HepG2 (cell line): ENCODE data around the gene ATG2B. TPM values are rescaled to one million over a fixed set of nuclear protein-coding genes. Genes with fewer than 3 reads are reported as not detected.

Experiments used
- ATAC-seq: fragments of 200-7000 bp; cut with Tn5 transposase; 3 replicates; pipeline ENCODE4 v1.9.1; 2020; ENCODE audit warnings: mild to moderate bottlenecking, moderate library complexity
- BruUV-seq: library from RNA; stranded (reverse); fragments of 400-500 nt; replicated peaks from 2 replicates; lab custom pipeline; 2021; lab: Mats Ljungman, UMichigan
- CTCF ChIA-PET: fragments of 300-600 bp; formaldehyde crosslinking; extraction: SDS; loops from one replicate; lab custom pipeline; 2021; ENCODE audit warnings: low total read pairs, inconsistent platforms, low intra/inter-chr PET ratio; lab: Yijun Ruan, JAX
- POLR2A ChIA-PET: fragments of 350-600 bp; sonication (Branson Sonifier 250); formaldehyde crosslinking; loops from one replicate; lab custom pipeline; 2020; ENCODE audit warnings: antibody characterized with exemption, inconsistent platforms; lab: Yijun Ruan, JAX
- DNase-seq: peaks from one replicate; pipeline ENCODE4 v3.0.0-alpha.2; 2015; ENCODE audit warnings: low spot score
- FAIRE-seq: peaks from 3 replicates; lab custom pipeline; 2011; peaks lifted over from hg19 to GRCh38; lab: Jason Lieb, UNC
- H2AFZ ChIP-seq: one replicate; pipeline ENCODE4 v1.6.1; 2011; ENCODE audit warnings: low read length, inconsistent platforms
- H3K27ac ChIP-seq: fragments of 300-600 bp; 3 replicates; pipeline ENCODE4 v1.8.0; 2011; ENCODE audit warnings: mixed run types, mild to moderate bottlenecking, mixed read lengths, low read length, inconsistent platforms; ENCODE audit not compliant: insufficient read depth; ENCODE audit errors: extremely low read length
- H3K27me3 ChIP-seq, 2 experiments: fragments of 200-600 bp in 1 of 2; 2 replicates in 1 of 2; 3 replicates in 1 of 2; pipeline versions ENCODE4 v1.6.0 to v1.8.0; 2011; ENCODE audit warnings: low read length in 2 of 2, mild to moderate bottlenecking in 2 of 2, moderate library complexity in 2 of 2, inconsistent platforms in 1 of 2; ENCODE audit not compliant: insufficient read depth in 2 of 2, control insufficient read depth in 1 of 2
- H3K36me3 ChIP-seq, 2 experiments: fragments of 200-600 bp in 1 of 2; replicated peaks in 1 of 2; 2 replicates in 1 of 2; 3 replicates in 1 of 2; pipeline versions ENCODE4 v1.5.1 to v1.8.0; 2011; ENCODE audit warnings: low read length in 2 of 2, inconsistent platforms in 1 of 2; ENCODE audit not compliant: insufficient read depth in 2 of 2, control insufficient read depth in 1 of 2
- H3K4me1 ChIP-seq: 2 replicates; pipeline ENCODE4 v1.5.1; 2012; ENCODE audit warnings: low read length, inconsistent platforms; ENCODE audit not compliant: insufficient read depth
- H3K4me2 ChIP-seq: 2 replicates; pipeline ENCODE4 v1.6.0; 2011; ENCODE audit warnings: low read depth, low read length, inconsistent platforms
- H3K4me3 ChIP-seq, 3 experiments: fragments of 200-600 bp in 1 of 3; sonication (generic), shearing (Covaris generic) in 1 of 3; replicated peaks in 1 of 3; 2 replicates each; pipeline ENCODE4 v1.5.1; 2011 to 2016; ENCODE audit warnings: low read length in 3 of 3, inconsistent platforms in 2 of 3, low read depth in 2 of 3, mild to moderate bottlenecking in 2 of 3, control low read depth in 1 of 3, mixed read lengths in 1 of 3; ENCODE audit not compliant: insufficient read depth in 1 of 3
- H3K79me2 ChIP-seq: one replicate; pipeline ENCODE4 v1.6.1; 2011; ENCODE audit warnings: low read length, inconsistent platforms; ENCODE audit not compliant: insufficient read depth
- H3K9ac ChIP-seq: 2 replicates; pipeline ENCODE4 v1.6.0; 2011; ENCODE audit warnings: mild to moderate bottlenecking, low read depth, low read length, inconsistent platforms; ENCODE audit not compliant: insufficient read depth
- H3K9me3 ChIP-seq: 2 replicates; pipeline ENCODE4 v1.5.1; 2012; ENCODE audit warnings: mild to moderate bottlenecking, low read length
- H4K20me1 ChIP-seq: 2 replicates; pipeline ENCODE4 v1.6.0; 2011; ENCODE audit warnings: inconsistent platforms, mild to moderate bottlenecking, low read length, moderate library complexity; ENCODE audit not compliant: insufficient read depth
- ADNP ChIP-seq: sonication (generic); formaldehyde crosslinking; IDR thresholded peaks from 2 replicates; pipeline ENCODE4 v1.4.0; 2020; ENCODE audit warnings: missing genetic modification reagents
- CHD2 ChIP-seq: IDR thresholded peaks from 2 replicates; pipeline ENCODE4 v1.6.1; 2011; ENCODE audit warnings: low read depth, low read length, improper control_type of control experiment
- DMAP1 ChIP-seq: IDR thresholded peaks from 2 replicates; pipeline ENCODE4 v1.6.1; 2016
- FOSL2 ChIP-seq: sonication (generic); formaldehyde crosslinking; IDR thresholded peaks from 2 replicates; pipeline ENCODE4 v1.4.0; 2020; ENCODE audit warnings: missing genetic modification reagents
- GTF3A ChIP-seq: sonication (generic); formaldehyde crosslinking; conservative IDR thresholded peaks from 2 replicates; pipeline ENCODE4 v1.4.0; 2020; ENCODE audit warnings: mild to moderate bottlenecking, missing genetic modification reagents
- HDAC6 ChIP-seq: fragments of 200-600 bp; sonication (generic); IDR thresholded peaks from 2 replicates; pipeline ENCODE4 v1.7.0; 2017; ENCODE audit warnings: mild to moderate bottlenecking, antibody characterized with exemption, low read length, low read depth
- LCORL ChIP-seq, 2 experiments: fragments of 450-650 bp in 1 of 2; sonication (generic) in 1 of 2; formaldehyde crosslinking in 1 of 2; IDR thresholded peaks; 2 replicates each; pipeline versions ENCODE4 v1.5.0 to v1.6.1; 2017 to 2020; ENCODE audit warnings: antibody characterized with exemption in 1 of 2, missing genetic modification reagents in 1 of 2
- MIER2 ChIP-seq: IDR thresholded peaks from 2 replicates; pipeline ENCODE4 v1.6.1; 2016; ENCODE audit warnings: missing biosample characterization, missing genetic modification reagents
- MXD4 ChIP-seq: IDR thresholded peaks from 2 replicates; pipeline ENCODE4 v1.6.1; 2016; ENCODE audit warnings: mild to moderate bottlenecking, missing biosample characterization, missing genetic modification reagents
- NR2F1 ChIP-seq, 2 experiments: fragments of 450-650 bp in 1 of 2; formaldehyde crosslinking in 1 of 2; IDR thresholded peaks; 2 replicates each; pipeline versions ENCODE4 v1.5.0 to v1.6.1; 2016 to 2020; ENCODE audit warnings: mild to moderate bottlenecking in 1 of 2, missing compliant biosample characterization in 1 of 2, missing genetic modification reagents in 1 of 2, moderate library complexity in 1 of 2
- POLR2AphosphoS2 ChIP-seq: IDR thresholded peaks from 2 replicates; pipeline ENCODE4 v1.6.1; 2011; ENCODE audit warnings: low read depth, low read length, improper control_type of control experiment
- RERE ChIP-seq: IDR thresholded peaks from 2 replicates; pipeline ENCODE4 v1.6.1; 2016; ENCODE audit warnings: low read depth, missing genetic modification reagents, missing compliant biosample characterization
- SAP130 ChIP-seq: IDR thresholded peaks from 2 replicates; pipeline ENCODE4 v1.6.1; 2016; ENCODE audit warnings: low read depth
- SNRNP70 ChIP-seq: fragments of 200-400 bp; formaldehyde crosslinking; IDR thresholded peaks from 2 replicates; pipeline ENCODE4 v1.6.1; 2017; ENCODE audit warnings: mild to moderate bottlenecking, low read depth, low read length, moderate library complexity
- SOX13 ChIP-seq, 3 experiments: fragments of 450-650 bp in 1 of 3; sonication (generic) in 1 of 3; formaldehyde crosslinking in 1 of 3; IDR thresholded peaks in 2 of 3; conservative IDR thresholded peaks in 1 of 3; 2 replicates each; pipeline versions ENCODE4 v1.5.0 to v1.6.1; 2016 to 2020; ENCODE audit warnings: antibody characterized with exemption in 1 of 3, mild to moderate bottlenecking in 1 of 3, missing compliant biosample characterization in 1 of 3, missing genetic modification reagents in 1 of 3, moderate library complexity in 1 of 3
- SOX5 ChIP-seq: IDR thresholded peaks from 2 replicates; pipeline ENCODE4 v1.6.1; 2016; ENCODE audit warnings: borderline replicate concordance
- TBX2 ChIP-seq: sonication (generic); formaldehyde crosslinking; IDR thresholded peaks from 2 replicates; pipeline ENCODE4 v1.5.0; 2020; ENCODE audit warnings: missing genetic modification reagents, mild to moderate bottlenecking, borderline replicate concordance
- ZBTB7A ChIP-seq: sonication (generic); formaldehyde crosslinking; IDR thresholded peaks from 2 replicates; pipeline ENCODE4 v1.8.0; 2022; ENCODE audit warnings: mild to moderate bottlenecking, missing genetic modification reagents
- ZNF883 ChIP-seq: sonication (generic); formaldehyde crosslinking; IDR thresholded peaks from 2 replicates; pipeline ENCODE4 v1.5.1; 2020; ENCODE audit warnings: mild to moderate bottlenecking, missing genetic modification reagents; ENCODE audit errors: not compliant biosample characterization
- WGBS: methylation state at CpG from one replicate; pipeline ENCODE4 v1.1.6; 2017; ENCODE audit warnings: low lambda C conversion rate; 5-methylcytosine and 5-hydroxymethylcytosine counted together
- in situ Hi-C: cut with HindIII; loops from 2 replicates; pipeline ENCODE4 v1.10.0; 2017; ENCODE audit warnings: low pct_unique_long_range_greater_than_20kb; ENCODE audit not compliant: extremely low pct_ligation_motif_present
- intact Hi-C: fragments of 100-400 bp; cut with micrococcal nuclease; formaldehyde crosslinking; loops from one replicate; pipeline ENCODE4 v1.10.0; 2022; ENCODE audit not compliant: unreplicated experiment
- polyA plus RNA-seq, 8 experiments: library from polyadenylated mRNA; depleted of rRNA in 3 of 8; stranded (reverse) in 7 of 8; unstranded in 1 of 8; fragments of >200 nt; fragmentation: Illumina TruSeq in 4 of 8; extraction: Trizol in 4 of 8; gene quantifications; 2 replicates each; pipeline versions ENCODE4 v1.2.1 to v1.2.3, GENCODE V29; 2011 to 2016; ENCODE audit warnings: low read depth in 4 of 8, missing spikeins in 1 of 8, mixed read lengths in 1 of 8; ENCODE audit not compliant: insufficient read depth in 1 of 8
- total RNA-seq, 5 experiments: library from RNA; depleted of rRNA; stranded (reverse); fragments of >200 nt; fragmentation: Illumina TruSeq; extraction: Trizol; gene quantifications; 2 replicates each; pipeline ENCODE4 v1.2.3, GENCODE V29; 2016; ENCODE audit warnings: low read depth in 1 of 5
- TF ChIP-seq, protein P1 (sequence below): sonication (generic); formaldehyde crosslinking; IDR thresholded peaks from 2 replicates; pipeline ENCODE4 v1.4.0; 2020; ENCODE audit warnings: mild to moderate bottlenecking, missing genetic modification reagents

The ATG2B gene
- total and polyA plus RNA-seq, 2 of the 13 experiments (the other 11 are each of a cell fraction or from before 2014, with no cell fraction given) = 7.4 to 7.5 TPM

- TF ChIP-seq FOSL2 (CRISPR knock-in tag) (peak; percentile 85), SAP130 (CRISPR knock-in tag) (peak; percentile 18; the same call in 1 of the 2 replicates), HDAC6 (no peak), SOX13 (IDR thresholded peaks at IDR 0.05) (no peak), SOX13 (CRISPR knock-in tag; conservative IDR thresholded peaks at IDR 0.05 in 1 of 2, IDR thresholded peaks at IDR 0.05 in 1 of 2) (peak in 1 of 2 experiments; percentile 77; a peak in 2 of 4 replicates), SOX5 (peak; percentile 80; the same call in 1 of the 2 replicates), NR2F1 (CRISPR knock-in tag; IDR thresholded peaks at IDR 0.05) (0 out of 4 replicates have a peak, but pooled peaks of 1 of the 2 experiments have one; percentile 12)
Observed at GRCh38 chr14:96409701-96410100, 46.6 kb upstream of the ATG2B start (continued).

GRCh38 chr14:96408608-96409007 lies 45.5 kb upstream of the ATG2B start:
- H4K20me1 ChIP-seq = no peaks in the 10 kb centered on the region
- ATAC-seq = no peak
- no peak overlapping the region for H3K9ac ChIP-seq
- H3K4me1 ChIP-seq = peaks cover 24% of the 10 kb centered on the region
- WGBS = 57% methylated on average over 12 of the region's 12 CpGs
- intact Hi-C loops (no loop called here), in situ Hi-C loops (no loop called here)
- 0 out of 2 replicates have a peak overlapping the region, but pooled peaks have one; percentile 14 for H3K4me2 ChIP-seq
- ChIA-PET POLR2A (no interaction called here), CTCF (no interaction called here)
- H3K27ac ChIP-seq = no peak overlapping the region
- no peaks in the 10 kb centered on the region for H3K9me3 ChIP-seq
- no peak for FAIRE-seq
- H3K4me3 ChIP-seq = no peak overlapping the region
- H3K79me2 ChIP-seq = no peaks in the 10 kb centered on the region
- H2AFZ ChIP-seq = no peak overlapping the region
- no peak for DNase-seq
- BruUV-seq = no TSS peak
- no peaks in the 10 kb centered on the region for H3K36me3 ChIP-seq
- no peaks in the 10 kb centered on the region; a peak in 1 of 5 replicates for H3K27me3 ChIP-seq
- TF ChIP-seq DMAP1 (no peak), GTF3A (CRISPR knock-in tag) (no peak), ZBTB7A (CRISPR knock-in tag) (no peak), SNRNP70 (no peak), MXD4 (no peak), POLR2AphosphoS2 (no peak), CHD2 (no peak), TBX2 (CRISPR knock-in tag) (no peak), LCORL (IDR thresholded peaks at IDR 0.05) (no peak), LCORL (CRISPR knock-in tag; IDR thresholded peaks at IDR 0.05) (no peak), RERE (CRISPR knock-in tag) (no peak), ADNP (no peak), MIER2 (CRISPR knock-in tag) (no peak), ZNF883 (CRISPR knock-in tag) (no peak)
- TF ChIP-seq, protein P1, sequence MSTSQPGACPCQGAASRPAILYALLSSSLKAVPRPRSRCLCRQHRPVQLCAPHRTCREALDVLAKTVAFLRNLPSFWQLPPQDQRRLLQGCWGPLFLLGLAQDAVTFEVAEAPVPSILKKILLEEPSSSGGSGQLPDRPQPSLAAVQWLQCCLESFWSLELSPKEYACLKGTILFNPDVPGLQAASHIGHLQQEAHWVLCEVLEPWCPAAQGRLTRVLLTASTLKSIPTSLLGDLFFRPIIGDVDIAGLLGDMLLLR (CRISPR knock-in tag) = no peak
